OCI-LY3 (cell line): Measurements from ENCODE around the gene ERGIC2.

Experiments
- H2AFZ ChIP-seq: fragments of 200-600, 300-600 bp; shearing (Covaris generic); 2 replicates; pipeline ENCODE4 v1.6.0; 2014; ENCODE audit warnings: antibody characterized with exemption, low read depth, low read length
- H3K27ac ChIP-seq: fragments of 200-600, 300-600 bp; sonication (generic); 2 replicates; pipeline ENCODE4 v1.5.1; 2014; ENCODE audit warnings: mild to moderate bottlenecking, low read length, moderate library complexity, mixed read lengths
- H3K27me3 ChIP-seq: fragments of 200-600, 300-600 bp; sonication (generic); 2 replicates; pipeline ENCODE4 v1.6.1; 2014; ENCODE audit warnings: low read depth, low read length, mixed read lengths
- H3K36me3 ChIP-seq: fragments of 200-600, 300-600 bp; sonication (generic); replicated peaks from 2 replicates; pipeline ENCODE3; 2014; ENCODE audit warnings: low read depth, low read length, mixed read lengths
- H3K4me1 ChIP-seq: fragments of 300-600, 200-600 bp; sonication (generic); 2 replicates; pipeline ENCODE4 v1.6.1; 2014; ENCODE audit warnings: low read length, mixed read lengths
- H3K4me2 ChIP-seq: fragments of 200-600, 300-600 bp; sonication (generic); 2 replicates; pipeline ENCODE4 v1.6.1; 2014; ENCODE audit warnings: low read length, mixed read lengths
- H3K4me3 ChIP-seq: fragments of 300-600, 200-600 bp; sonication (generic); 2 replicates; pipeline ENCODE4 v1.5.1; 2014; ENCODE audit warnings: antibody characterized with exemption, mild to moderate bottlenecking, low read length, moderate library complexity
- H3K79me2 ChIP-seq: fragments of 300-600, 200-600 bp; shearing (Covaris generic); 2 replicates; pipeline ENCODE4 v1.6.1; 2014; ENCODE audit warnings: mild to moderate bottlenecking, low read length, mixed read lengths
- H3K9ac ChIP-seq: fragments of 300-600, 200-600 bp; shearing (Covaris generic); 2 replicates; pipeline ENCODE4 v1.6.0; 2014; ENCODE audit warnings: mild to moderate bottlenecking, low read length, moderate library complexity
- H3K9me3 ChIP-seq: fragments of 200-600, 300-600 bp; shearing (Covaris generic); 2 replicates; pipeline ENCODE4 v1.6.1; 2014; ENCODE audit warnings: low read length, mixed read lengths; ENCODE audit not compliant: insufficient read depth
- H4K20me1 ChIP-seq: fragments of 200-600, 300-600 bp; sonication (generic); 2 replicates; pipeline ENCODE4 v1.6.1; 2016; ENCODE audit warnings: low read length, mixed read lengths; ENCODE audit not compliant: insufficient read depth
- EZH2phosphoT487 ChIP-seq: fragments of 200-600 bp; shearing (Covaris generic); IDR thresholded peaks from 2 replicates; pipeline ENCODE4 v1.6.1; 2018; ENCODE audit warnings: antibody characterized with exemption, mixed run types, low read depth
- TF ChIP-seq, protein P1 (sequence below): fragments of 200-600, 300-600 bp; sonication (generic); IDR thresholded peaks from 2 replicates; pipeline ENCODE4 v1.5.1; 2014; ENCODE audit warnings: antibody characterized with exemption, low read length, low read depth

The ERGIC2 gene

DNA sequence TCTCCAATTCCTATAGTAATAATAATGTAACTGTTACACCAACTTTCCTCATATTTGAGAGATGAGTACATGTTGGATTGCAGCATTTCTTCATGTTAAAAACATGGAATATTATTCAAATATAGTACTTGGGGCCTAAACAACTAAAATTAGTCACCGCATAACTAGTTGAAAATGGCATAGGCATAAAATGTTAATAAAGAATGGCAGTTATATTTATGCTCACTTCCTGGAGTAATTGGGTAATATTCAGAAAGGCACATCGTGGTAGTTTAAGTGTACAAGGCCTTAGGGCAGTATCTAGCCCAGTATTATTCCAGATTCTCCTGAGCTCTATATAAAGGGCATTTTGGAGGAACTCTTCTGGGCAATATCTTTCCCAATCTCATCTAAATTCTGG is 46.0 kb downstream of the ERGIC2 start:
- no peaks in the 10 kb centered on the region for H3K4me1 ChIP-seq
- no peaks in the 10 kb centered on the region for H3K27me3 ChIP-seq
- H3K27ac ChIP-seq, result no peak overlapping the region
- no peaks in the 10 kb centered on the region for H4K20me1 ChIP-seq
- H3K9me3 ChIP-seq, result no peaks in the 10 kb centered on the region
- no peak overlapping the region for H3K9ac ChIP-seq
- no peaks in the 10 kb centered on the region for H3K36me3 ChIP-seq
- H3K4me3 ChIP-seq, result no peak overlapping the region
- H2AFZ ChIP-seq, result no peak overlapping the region
- H3K79me2 ChIP-seq, result no peaks in the 10 kb centered on the region
- H3K4me2 ChIP-seq, result no peak overlapping the region
- TF ChIP-seq, protein P1, sequence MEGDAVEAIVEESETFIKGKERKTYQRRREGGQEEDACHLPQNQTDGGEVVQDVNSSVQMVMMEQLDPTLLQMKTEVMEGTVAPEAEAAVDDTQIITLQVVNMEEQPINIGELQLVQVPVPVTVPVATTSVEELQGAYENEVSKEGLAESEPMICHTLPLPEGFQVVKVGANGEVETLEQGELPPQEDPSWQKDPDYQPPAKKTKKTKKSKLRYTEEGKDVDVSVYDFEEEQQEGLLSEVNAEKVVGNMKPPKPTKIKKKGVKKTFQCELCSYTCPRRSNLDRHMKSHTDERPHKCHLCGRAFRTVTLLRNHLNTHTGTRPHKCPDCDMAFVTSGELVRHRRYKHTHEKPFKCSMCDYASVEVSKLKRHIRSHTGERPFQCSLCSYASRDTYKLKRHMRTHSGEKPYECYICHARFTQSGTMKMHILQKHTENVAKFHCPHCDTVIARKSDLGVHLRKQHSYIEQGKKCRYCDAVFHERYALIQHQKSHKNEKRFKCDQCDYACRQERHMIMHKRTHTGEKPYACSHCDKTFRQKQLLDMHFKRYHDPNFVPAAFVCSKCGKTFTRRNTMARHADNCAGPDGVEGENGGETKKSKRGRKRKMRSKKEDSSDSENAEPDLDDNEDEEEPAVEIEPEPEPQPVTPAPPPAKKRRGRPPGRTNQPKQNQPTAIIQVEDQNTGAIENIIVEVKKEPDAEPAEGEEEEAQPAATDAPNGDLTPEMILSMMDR, result no peak
- TF ChIP-seq EZH2phosphoT487, result no peak

DNA sequence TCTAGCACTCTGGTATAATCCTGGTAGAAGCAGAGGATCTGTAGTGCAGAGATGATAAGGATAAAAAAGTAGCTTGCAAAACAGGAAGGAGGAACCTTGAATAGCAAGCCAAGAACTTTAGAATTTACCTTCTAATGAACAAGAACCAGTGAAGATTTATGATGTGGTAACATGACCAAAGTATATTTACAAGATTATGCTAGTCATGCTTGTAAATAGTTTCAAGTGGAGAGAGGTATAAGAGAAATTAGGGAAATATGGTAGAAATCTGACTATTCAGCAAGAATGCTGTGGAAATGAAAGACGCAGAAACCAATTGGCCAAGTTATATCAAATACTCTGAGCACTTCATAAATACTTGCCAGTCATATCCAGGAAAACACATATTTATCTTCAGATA is 47.8 kb downstream of the ERGIC2 start:
- H3K27ac ChIP-seq, result no peak overlapping the region
- TF ChIP-seq, protein P1, result no peak
- TF ChIP-seq EZH2phosphoT487, result no peak
- no peaks in the 10 kb centered on the region for H3K79me2 ChIP-seq
- no peaks in the 10 kb centered on the region for H3K27me3 ChIP-seq
- no peak overlapping the region for H3K4me2 ChIP-seq
- H4K20me1 ChIP-seq, result no peaks in the 10 kb centered on the region
- no peak overlapping the region for H3K9ac ChIP-seq
- H3K36me3 ChIP-seq, result no peaks in the 10 kb centered on the region
- no peaks in the 10 kb centered on the region for H3K9me3 ChIP-seq
- no peaks in the 10 kb centered on the region for H3K4me1 ChIP-seq
- no peak overlapping the region for H2AFZ ChIP-seq
- no peak overlapping the region for H3K4me3 ChIP-seq

DNA sequence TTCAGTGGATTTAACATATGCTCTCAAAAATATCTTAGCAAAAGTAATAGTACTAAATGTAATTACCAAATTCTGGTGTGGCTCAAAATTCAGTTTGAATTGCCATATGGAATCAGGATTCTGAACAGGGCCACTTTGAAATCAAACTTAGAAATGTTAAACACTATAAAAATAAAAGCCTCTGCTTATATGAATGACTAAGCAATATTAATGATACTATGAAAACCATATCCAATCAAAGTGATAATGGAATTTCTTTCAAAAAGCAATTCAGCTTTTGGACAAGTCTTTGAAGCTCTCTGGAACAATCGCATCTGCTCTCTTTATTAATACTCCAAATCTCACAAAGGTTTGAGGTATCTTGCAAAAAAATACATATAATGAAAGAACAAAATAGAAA is 51.6 kb downstream of the ERGIC2 start:
- Histone ChIP-seq H3K79me2 (no peaks in the 10 kb centered on the region), H3K27ac (no peak overlapping the region), H2AFZ (no peak overlapping the region), H3K4me2 (no peak overlapping the region), H3K27me3 (no peaks in the 10 kb centered on the region), H4K20me1 (no peaks in the 10 kb centered on the region), H3K36me3 (no peaks in the 10 kb centered on the region), H3K4me1 (no peaks in the 10 kb centered on the region), H3K9me3 (no peaks in the 10 kb centered on the region), H3K4me3 (no peak overlapping the region), H3K9ac (no peak overlapping the region)
- TF ChIP-seq, protein P1, result no peak
- TF ChIP-seq EZH2phosphoT487, result no peak

DNA sequence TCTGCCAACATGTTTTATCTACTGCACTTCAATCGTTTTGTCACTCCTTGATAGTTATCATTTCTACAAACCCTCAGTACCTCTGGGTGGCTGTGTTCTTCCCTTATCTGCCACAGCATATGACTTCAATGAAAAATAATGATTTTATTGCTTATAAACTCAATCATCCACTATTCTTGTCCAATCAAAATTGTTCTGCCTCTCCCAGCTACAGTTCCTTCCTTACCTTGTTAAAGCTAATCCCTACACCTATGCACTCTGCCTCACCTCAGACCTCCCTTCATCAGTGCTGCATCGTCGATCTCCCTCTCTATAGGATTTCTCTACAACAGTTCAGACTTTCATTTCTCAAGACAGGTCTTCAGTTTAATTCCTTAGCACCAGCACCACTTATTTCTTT is 58.8 kb downstream of the ERGIC2 start:
- H3K4me1 ChIP-seq, result peaks cover 8% of the 10 kb centered on the region
- no peak for TF ChIP-seq EZH2phosphoT487
- TF ChIP-seq, protein P1, result no peak
- no peak overlapping the region for H2AFZ ChIP-seq
- no peaks in the 10 kb centered on the region for H3K9me3 ChIP-seq
- H3K27ac ChIP-seq, result no peak overlapping the region
- no peak overlapping the region for H3K4me3 ChIP-seq
- no peaks in the 10 kb centered on the region for H3K79me2 ChIP-seq
- H3K36me3 ChIP-seq, result no peaks in the 10 kb centered on the region
- H3K4me2 ChIP-seq, result no peak overlapping the region
- H4K20me1 ChIP-seq, result no peaks in the 10 kb centered on the region
- H3K27me3 ChIP-seq, result no peaks in the 10 kb centered on the region
- H3K9ac ChIP-seq, result no peak overlapping the region
